Activated CD8-positive, alpha-beta T cell treated with anti-CD3 and anti-CD28 coated beads for 36 hours (primary cell): ENCODE measurements around the gene GALNT2. TPM values are rescaled to one million over a fixed set of nuclear protein-coding genes. Genes with fewer than 3 reads are reported as not detected.
A peak's percentile ranks its signal among the peaks of the same experiment; 100 is the strongest.

Experiments used
- ATAC-seq: fragments of 200-7000 bp; cut with Tn5 transposase; one replicate; pipeline ENCODE4 v1.10.0; 2021; ENCODE audit warnings: mild to moderate bottlenecking, moderate library complexity
- CTCF ChIA-PET: fragments of 350-600 bp; sonication (Branson Sonifier 250); formaldehyde crosslinking; loops from one replicate; lab custom pipeline; 2021; ENCODE audit warnings: antibody characterized with exemption; lab: Charles Lee
- POLR2A ChIA-PET: fragments of 350-600 bp; sonication (Branson Sonifier 250); formaldehyde crosslinking; loops from one replicate; lab custom pipeline; 2021; ENCODE audit warnings: antibody characterized with exemption; lab: Charles Lee
- DNase-seq: peaks from one replicate; pipeline ENCODE4 v3.0.0-alpha.2; 2020
- H3K27ac Mint-ChIP-seq: one replicate; pipeline ENCODE4 v1.8.0; 2021; ENCODE audit warnings: mild to moderate bottlenecking, mixed read lengths
- H3K27me3 Mint-ChIP-seq: one replicate; pipeline ENCODE4 v1.8.0; 2021; ENCODE audit warnings: mixed read lengths
- H3K36me3 Mint-ChIP-seq: one replicate; pipeline ENCODE4 v1.8.0; 2021; ENCODE audit warnings: low read depth, mixed read lengths
- H3K4me1 Mint-ChIP-seq: one replicate; pipeline ENCODE4 v1.8.0; 2021; ENCODE audit warnings: low read depth, mixed read lengths
- H3K4me3 Mint-ChIP-seq: one replicate; pipeline ENCODE4 v1.8.0; 2021; ENCODE audit warnings: mild to moderate bottlenecking, moderate library complexity, mixed read lengths
- H3K9me3 Mint-ChIP-seq: one replicate; pipeline ENCODE4 v1.8.0; 2021; ENCODE audit warnings: mixed read lengths
- intact Hi-C: fragments of 100-400 bp; cut with micrococcal nuclease; formaldehyde crosslinking; loops from one replicate; pipeline ENCODE4 v1.10.0; 2022
- total RNA-seq, 2 experiments: library from RNA; stranded (reverse); gene quantifications; one replicate each; pipeline ENCODE4 v1.2.3, GENCODE V29; 2021
- TF ChIP-seq, protein P1 (sequence below): fragments of 200-600 bp; IDR thresholded peaks from one replicate; pipeline ENCODE4 v1.8.0; 2022; ENCODE audit warnings: antibody characterized with exemption, mild to moderate bottlenecking

Gene GALNT2
- total RNA-seq: 10 to 100 TPM; 40.1 to 42.3 TPM

DNA sequence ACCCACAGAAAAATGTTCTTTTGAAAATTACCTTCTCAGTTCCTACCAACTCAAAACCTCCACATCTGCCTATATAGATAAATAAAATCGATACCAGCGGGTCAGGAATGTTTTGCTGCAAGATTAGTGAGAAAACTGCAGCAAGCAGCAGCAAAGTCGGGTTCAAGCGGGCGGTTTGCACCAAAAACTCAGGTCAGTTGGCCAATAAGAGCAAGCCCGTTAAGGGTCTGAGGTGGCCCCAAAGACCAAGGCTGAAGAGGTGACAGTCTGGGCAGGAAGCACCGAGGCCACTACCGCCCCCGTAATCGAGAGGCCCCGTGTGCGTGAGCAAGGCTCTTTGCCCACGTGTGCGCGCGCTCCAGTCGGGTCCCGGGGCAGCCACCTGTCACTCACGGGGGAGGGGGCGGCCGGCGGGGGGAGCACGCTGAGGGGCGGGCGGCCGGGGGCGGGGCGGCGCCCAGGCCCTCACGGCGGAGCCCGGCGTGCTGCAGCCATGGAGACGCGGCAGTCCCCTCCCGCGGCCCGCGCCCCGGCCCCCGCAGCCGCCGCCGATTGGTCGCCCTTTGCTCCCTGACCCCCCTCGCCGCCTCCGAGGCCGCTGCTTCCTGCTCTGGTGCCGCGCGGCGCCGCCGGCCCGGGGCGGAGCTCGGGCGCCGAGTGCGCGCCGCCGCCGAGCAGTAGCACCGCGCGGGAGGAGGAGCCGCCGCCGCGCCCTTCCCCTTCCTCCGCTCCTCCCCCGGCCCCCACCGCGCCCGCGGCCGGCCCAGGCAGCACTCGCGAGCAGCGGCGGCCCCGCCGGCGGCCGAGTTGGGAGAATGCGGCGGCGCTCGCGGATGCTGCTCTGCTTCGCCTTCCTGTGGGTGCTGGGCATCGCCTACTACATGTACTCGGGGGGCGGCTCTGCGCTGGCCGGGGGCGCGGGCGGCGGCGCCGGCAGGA is at the start of gene GALNT2:
Gene GALNT2 (plus strand): TSS at position 773 of the 939 bp plus-strand sequence. CDS start 43 bp downstream, at position 816.
- CTCF ChIA-PET: interaction anchor here (0.6 to 1.0 kb wide), 3 partner anchors 43 to 156 kb away, joined by 3 to 4 read pairs (median 3); no protein-coding TSS in a partner anchor

DNA sequence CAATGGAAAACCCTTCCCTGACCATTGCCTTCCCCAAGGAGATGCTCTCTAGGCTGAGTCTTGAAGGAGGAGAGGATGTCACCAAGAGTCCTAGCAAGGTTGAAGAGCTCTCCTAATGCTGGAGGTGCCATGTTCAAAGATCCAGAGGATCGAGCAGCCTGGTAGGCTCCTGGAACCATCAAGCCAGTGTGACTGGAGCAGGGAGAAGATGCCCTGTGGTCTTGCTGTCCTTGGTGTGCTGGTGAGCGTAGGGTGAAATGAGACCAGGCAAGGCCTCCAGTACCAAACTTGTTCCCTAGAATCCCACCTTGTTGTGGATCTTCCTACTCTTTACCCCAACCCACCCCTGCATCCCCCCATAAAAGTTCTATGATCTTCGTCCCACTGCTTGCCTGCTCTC is 46.6 kb upstream of the GALNT2 start:
- DNase-seq (no peak), ATAC-seq (no peak)
- TF ChIP-seq, protein P1, sequence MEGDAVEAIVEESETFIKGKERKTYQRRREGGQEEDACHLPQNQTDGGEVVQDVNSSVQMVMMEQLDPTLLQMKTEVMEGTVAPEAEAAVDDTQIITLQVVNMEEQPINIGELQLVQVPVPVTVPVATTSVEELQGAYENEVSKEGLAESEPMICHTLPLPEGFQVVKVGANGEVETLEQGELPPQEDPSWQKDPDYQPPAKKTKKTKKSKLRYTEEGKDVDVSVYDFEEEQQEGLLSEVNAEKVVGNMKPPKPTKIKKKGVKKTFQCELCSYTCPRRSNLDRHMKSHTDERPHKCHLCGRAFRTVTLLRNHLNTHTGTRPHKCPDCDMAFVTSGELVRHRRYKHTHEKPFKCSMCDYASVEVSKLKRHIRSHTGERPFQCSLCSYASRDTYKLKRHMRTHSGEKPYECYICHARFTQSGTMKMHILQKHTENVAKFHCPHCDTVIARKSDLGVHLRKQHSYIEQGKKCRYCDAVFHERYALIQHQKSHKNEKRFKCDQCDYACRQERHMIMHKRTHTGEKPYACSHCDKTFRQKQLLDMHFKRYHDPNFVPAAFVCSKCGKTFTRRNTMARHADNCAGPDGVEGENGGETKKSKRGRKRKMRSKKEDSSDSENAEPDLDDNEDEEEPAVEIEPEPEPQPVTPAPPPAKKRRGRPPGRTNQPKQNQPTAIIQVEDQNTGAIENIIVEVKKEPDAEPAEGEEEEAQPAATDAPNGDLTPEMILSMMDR: no peak
- Mint-ChIP-seq H3K27me3 (no peaks in the 10 kb centered on the region), H3K4me3 (no peak overlapping the region), H3K9me3 (no peaks in the 10 kb centered on the region), H3K36me3 (no peaks in the 10 kb centered on the region), H3K27ac (no peak overlapping the region), H3K4me1 (no peaks in the 10 kb centered on the region)
- ChIA-PET CTCF (no interaction called here), POLR2A (no interaction called here)
- intact Hi-C loops: no loop called here

More for the DNA sequence above, at the start of gene GALNT2:
- peak within 1 kb of the TSS; percentile 92 for H3K27ac Mint-ChIP-seq
- intact Hi-C loops: no loop called here
- peaks cover 43% of the 10 kb centered on the region for H3K4me1 Mint-ChIP-seq
- ATAC-seq: peak; percentile 91
- peak within 1 kb of the TSS; percentile 88 for H3K4me3 Mint-ChIP-seq
- POLR2A ChIA-PET: interaction anchor here (0.6 to 1.3 kb wide), 5 partner anchors 37 to 204 kb away, joined by 3 read pairs; no protein-coding TSS in a partner anchor
- H3K9me3 Mint-ChIP-seq: peaks cover 5% of the 10 kb centered on the region
- no peaks in the 10 kb centered on the region for H3K27me3 Mint-ChIP-seq
- TF ChIP-seq, protein P1: no peak
- peak; percentile 91 for DNase-seq
- H3K36me3 Mint-ChIP-seq: peaks cover 3% of the 10 kb centered on the region

DNA sequence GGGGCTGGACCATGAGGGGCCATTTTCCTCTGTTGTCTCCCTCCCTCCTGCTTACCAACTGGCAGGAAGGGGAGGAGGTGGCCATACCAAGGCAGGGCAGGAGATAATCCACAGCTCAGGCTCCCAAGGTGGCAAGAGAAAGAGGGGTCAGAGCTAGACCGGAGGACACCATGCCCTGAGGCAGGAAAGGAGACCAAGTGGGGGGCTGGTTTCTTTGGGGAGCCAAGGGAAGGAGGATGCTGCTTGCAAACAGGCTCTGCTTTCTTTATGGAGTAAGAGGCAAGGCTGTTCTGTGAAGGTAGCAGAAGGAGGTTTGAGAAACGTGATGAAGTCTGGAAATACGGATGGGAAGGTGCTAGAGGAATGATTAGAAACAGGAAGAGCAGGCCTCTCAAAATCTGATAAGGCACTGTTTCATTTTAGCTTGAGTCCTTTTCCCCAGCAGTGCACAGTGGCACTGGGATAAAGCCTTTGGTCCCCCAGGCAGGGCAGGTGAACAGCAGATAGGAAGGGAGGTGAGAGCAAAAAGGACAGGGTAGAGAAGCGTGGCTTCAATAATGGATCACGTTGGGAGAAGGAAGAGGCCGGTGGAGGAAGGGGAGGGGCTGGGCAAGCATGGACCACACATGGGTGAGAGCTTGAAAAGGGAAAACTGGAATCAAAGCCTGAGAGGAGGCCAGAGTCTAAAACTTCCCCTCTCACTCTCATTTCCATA is 44.2 kb upstream of the GALNT2 start:
- Mint-ChIP-seq H3K4me1 (no peaks in the 10 kb centered on the region), H3K27ac (no peak overlapping the region), H3K36me3 (no peaks in the 10 kb centered on the region), H3K27me3 (no peaks in the 10 kb centered on the region), H3K4me3 (no peak overlapping the region), H3K9me3 (peaks cover 4% of the 10 kb centered on the region)
- intact Hi-C loops: no loop called here
- TF ChIP-seq, protein P1: no peak
- ATAC-seq (no peak), DNase-seq (no peak)
- CTCF ChIA-PET: no interaction called here
- POLR2A ChIA-PET: no interaction called here

DNA sequence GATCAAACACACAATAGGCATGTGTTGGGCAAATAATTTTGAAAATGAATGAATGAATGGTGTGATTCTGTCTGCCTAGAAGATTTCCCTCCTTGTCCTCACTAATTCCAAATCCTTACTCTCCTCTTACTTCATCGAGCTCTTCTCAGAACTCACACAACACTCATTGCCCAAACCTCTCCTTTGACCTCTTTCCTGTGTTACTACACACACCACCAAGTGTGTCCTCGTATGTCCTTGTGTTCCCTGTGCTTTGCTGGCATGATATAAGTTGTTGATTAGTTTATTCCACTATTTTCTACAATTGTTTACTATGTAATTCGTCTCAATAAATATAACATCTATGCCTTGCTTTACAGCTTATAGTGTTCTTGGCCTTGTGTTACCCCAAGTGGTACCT is 41.4 kb upstream of the GALNT2 start:
- ChIA-PET CTCF (no interaction called here), POLR2A (interaction anchor here (1.5 kb wide), 1 partner anchor 16 kb away, joined by 3 read pairs; no protein-coding TSS in a partner anchor)
- TF ChIP-seq, protein P1: no peak
- no peak overlapping the region for H3K27ac Mint-ChIP-seq
- peaks cover 11% of the 10 kb centered on the region for H3K4me1 Mint-ChIP-seq
- no peaks in the 10 kb centered on the region for H3K36me3 Mint-ChIP-seq
- ATAC-seq (no peak), DNase-seq (no peak)
- intact Hi-C loops: no loop called here
- peaks cover 4% of the 10 kb centered on the region for H3K9me3 Mint-ChIP-seq
- H3K27me3 Mint-ChIP-seq: no peaks in the 10 kb centered on the region
- H3K4me3 Mint-ChIP-seq: no peak overlapping the region
